HEK293T (cell line): ENCODE measurements around the gene SEMA5A.

Source experiments
- FOXA1 ChIP-seq: fragments of 450-650 bp; IDR thresholded peaks from 2 replicates; pipeline ENCODE4 v1.6.1; 2016; ENCODE audit warnings: mild to moderate bottlenecking
- FOXK2 ChIP-seq: fragments of 450-650 bp; IDR thresholded peaks from 2 replicates; pipeline ENCODE4 v1.6.1; 2016; ENCODE audit warnings: mild to moderate bottlenecking
- NFRKB ChIP-seq: fragments of 450-650 bp; IDR thresholded peaks from 2 replicates; pipeline ENCODE4 v1.6.1; 2016; ENCODE audit warnings: mild to moderate bottlenecking, moderate library complexity
- PKNOX1 ChIP-seq: fragments of 450-650 bp; IDR thresholded peaks from 2 replicates; pipeline ENCODE4 v1.6.1; 2016
- SP1 ChIP-seq: fragments of 450-650 bp; IDR thresholded peaks from 2 replicates; pipeline ENCODE4 v1.6.1; 2017
- SUZ12 ChIP-seq: fragments of 450-650 bp; IDR thresholded peaks from 2 replicates; pipeline ENCODE4 v1.6.1; 2016; ENCODE audit warnings: mild to moderate bottlenecking
- TARDBP ChIP-seq: fragments of 450-650 bp; IDR thresholded peaks from 2 replicates; pipeline ENCODE4 v1.6.1; 2016

GRCh38 chr5:9348401-9348996 lies 197.4 kb downstream of the SEMA5A start:
- TF ChIP-seq FOXK2, result no peak
- TF ChIP-seq NFRKB, result no peak
- TF ChIP-seq FOXA1, result no peak
- TF ChIP-seq TARDBP, result no peak
- TF ChIP-seq SP1, result no peak
- TF ChIP-seq PKNOX1, result no peak
- no peak for TF ChIP-seq SUZ12
